H54 (cell line): ENCODE results near the gene SFT2D2.

ENCODE experiments used
- DNase-seq: peaks from one replicate; pipeline ENCODE4 v3.0.0; 2011; ENCODE audit warnings: low spot score, mixed read lengths; ENCODE audit not compliant: insufficient read length
- FAIRE-seq: peaks from 3 replicates; lab custom pipeline; 2011; peaks lifted over from hg19 to GRCh38; lab: Jason Lieb, UNC
- POLR2A ChIP-seq: IDR thresholded peaks from 2 replicates; pipeline ENCODE4 v1.6.1; 2011; ENCODE audit warnings: low read depth, mild to moderate bottlenecking, low read length

The SFT2D2 gene

DNA sequence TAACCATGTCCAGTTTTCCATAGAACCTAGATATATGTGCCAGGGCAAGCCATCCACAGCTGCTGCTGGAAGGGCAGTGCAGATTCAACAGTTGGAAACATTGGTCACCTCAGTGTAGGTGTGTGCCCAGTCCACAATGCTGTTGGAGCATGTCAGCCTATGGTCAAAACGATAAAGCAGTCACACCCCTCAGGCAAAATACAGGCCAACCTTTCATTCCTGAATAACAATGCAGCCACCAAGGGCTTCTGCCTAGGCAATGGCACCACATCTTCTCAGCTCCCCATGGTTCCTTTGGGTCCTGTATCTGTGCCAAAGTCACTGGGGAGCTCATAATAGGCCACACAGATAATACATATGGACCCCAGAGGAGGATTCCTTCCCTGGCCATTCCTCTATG is 39.8 kb downstream of the SFT2D2 start:
- DNase-seq (no peak), FAIRE-seq (no peak)
- TF ChIP-seq POLR2A, result no peak

DNA sequence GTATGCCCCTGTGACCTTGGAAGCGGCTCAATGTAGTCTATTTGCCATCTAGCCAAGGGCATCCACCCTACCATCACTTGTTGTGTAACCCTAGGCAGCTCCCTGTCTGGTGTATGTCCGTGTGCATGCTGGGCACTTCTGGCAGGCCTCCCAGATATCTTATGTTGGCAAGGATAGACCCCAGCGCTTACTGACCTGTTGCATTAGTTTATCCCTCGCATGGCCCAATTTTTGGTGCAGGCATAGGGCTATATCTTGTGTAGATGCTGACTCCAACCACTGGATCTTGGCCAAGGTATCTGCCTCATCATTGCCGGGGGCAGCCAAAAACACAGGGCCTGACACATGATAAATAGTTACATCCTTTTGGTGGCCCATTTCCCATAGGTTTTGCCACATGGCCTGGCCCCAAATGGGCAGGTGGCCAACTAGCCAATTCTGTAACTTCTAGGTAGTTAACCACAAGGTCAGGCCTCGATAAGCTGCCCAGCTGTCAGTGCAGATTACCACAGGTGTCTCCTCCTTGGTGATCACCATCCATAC is 40.9 kb downstream of the SFT2D2 start:
- FAIRE-seq (no peak), DNase-seq (no peak)
- TF ChIP-seq POLR2A, result no peak

DNA sequence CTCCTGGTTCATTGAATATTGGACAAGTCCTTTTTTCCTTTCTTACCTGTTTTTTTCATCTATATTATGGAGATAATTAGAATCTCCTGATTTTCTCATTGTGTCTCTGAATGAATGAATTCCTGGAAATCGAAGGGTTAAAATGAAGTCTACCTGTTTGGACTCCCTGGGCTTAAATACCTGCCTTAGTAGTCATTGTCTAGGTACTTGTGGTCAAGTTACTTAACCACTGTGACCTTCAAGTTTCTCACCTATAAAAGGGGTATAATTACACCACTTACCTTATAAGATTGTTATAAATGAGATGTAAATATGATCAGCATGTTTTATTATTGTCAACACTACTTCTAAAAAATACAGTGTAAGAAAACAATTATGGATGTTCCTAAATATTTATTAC is 45.8 kb downstream of the SFT2D2 start:
- FAIRE-seq, result no peak
- DNase-seq, result no peak
- no peak for TF ChIP-seq POLR2A

DNA sequence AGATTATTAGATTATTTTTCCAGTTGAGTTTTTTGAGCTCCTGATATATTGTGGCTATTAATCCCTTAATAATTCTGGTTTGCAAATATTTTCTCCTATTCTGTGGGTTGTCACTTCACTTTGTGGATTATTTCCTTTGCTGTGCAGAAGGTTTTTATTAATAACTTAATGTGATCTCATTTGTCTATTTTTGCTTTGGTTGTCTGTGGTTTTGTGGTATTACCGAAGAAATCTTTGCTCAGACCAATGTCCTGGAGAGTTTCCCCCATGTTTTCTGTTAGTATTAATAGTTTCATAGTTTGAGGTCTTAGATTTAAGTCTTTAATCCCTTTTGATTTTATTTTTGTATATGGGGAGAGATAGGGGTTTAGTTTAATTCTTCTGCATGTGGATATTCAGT is 47.8 kb downstream of the SFT2D2 start:
- DNase-seq, result no peak
- TF ChIP-seq POLR2A, result no peak
- no peak for FAIRE-seq

DNA sequence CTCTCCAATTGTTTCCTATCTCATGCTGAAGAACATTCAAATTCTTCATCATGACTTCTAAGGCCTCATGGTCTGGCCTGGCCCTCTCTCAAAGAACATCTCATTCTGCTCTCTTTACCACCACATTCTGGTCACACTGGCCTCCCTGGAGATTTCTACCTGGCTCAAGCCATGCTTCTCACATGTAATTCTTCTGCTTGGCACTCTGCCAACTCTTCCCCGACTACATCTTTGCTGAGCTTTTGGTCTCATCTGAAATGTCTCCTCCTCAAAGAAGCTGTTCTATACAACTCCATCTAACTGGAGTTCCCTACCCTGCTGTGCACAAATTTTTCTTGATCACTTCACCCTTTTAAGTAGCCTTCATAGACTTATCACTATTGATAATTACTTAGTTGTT is 53.4 kb downstream of the SFT2D2 start:
- FAIRE-seq (no peak), DNase-seq (no peak)
- TF ChIP-seq POLR2A, result no peak

DNA sequence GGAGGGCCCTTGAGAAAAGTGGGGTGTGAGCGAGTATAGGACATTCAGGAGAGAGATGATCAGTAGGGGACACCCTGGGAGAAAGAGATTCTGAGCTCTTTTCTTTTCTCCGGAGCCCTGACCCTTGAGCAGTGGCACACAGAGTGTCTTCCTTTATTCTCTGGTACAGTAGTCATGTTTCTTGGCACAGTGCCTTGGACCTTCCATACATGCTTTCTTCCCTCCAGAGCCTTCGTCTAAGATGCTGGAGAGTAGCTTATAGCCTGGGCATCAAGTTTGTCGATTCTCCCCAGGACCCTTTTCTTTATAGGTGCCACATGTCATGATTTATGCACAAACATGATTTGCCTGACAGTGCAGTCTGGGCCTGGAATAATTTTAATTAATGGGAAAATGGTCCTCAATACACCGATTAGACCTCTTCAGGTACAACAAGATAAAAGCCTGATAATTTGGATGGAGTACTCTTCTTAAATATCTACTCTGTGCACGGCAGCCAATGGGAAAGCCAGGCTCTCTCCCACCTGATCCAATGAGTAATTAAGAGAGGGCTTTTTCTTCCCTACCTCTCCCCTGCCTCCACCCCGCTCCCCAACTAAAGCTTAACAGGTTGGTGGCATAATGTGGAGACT is 54.6 kb downstream of the SFT2D2 start, which contains the start of gene TBX19:
Gene TBX19, plus strand, starts transcription at position 582 of the 632 bp plus-strand sequence. CDS start 214 bp downstream, outside the sequence.
- FAIRE-seq, result no peak
- no peak for TF ChIP-seq POLR2A
- no peak for DNase-seq

DNA sequence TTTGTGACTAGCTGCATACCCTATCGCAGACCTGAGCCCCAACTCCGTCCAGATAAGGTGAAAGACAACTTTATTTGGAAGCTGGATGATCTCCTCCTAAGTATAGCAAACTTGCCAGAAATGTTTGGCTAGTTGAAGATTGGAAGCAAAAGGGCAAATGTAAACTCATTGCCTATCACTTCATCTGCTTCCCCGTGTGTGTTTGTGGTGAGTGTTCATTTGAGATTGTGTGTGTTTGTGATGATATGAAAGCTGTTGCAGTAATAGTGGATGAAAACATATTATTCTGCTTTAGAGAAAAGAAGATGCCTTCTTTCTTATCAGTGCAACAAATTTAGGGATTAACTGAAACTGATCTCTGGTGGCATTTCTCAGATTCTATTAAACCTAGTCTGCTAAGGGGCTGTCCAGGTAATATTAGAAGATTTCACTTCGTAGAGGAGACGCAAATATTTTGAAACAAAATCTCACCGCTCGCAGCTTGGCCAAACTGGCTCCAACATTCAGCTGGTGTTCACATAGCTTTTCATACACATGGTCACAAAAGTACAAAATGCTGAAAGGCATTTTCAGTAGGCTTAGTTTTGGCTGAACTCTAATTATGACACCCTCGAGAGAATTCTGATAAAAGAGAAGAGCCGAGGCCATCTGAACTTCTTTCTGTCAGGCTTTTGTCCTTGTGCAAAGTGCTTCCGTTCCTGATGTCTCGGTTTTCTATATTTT is 56.0 kb downstream of the SFT2D2 start:
- no peak for TF ChIP-seq POLR2A
- FAIRE-seq (no peak), DNase-seq (no peak)

DNA sequence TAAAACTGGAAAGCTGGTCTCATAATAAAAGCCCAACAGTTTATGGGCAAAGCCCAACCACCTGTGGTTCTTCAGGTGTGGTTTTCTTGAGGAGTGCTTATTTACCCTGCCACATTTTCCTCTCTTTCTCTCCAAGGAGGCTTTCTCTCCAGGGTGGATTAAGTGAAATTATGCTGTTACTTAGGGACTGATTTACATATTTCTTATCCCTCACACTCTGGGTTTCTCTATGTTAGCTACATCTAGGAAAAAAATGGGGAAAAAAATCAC is 59.7 kb downstream of the SFT2D2 start:
- TF ChIP-seq POLR2A, result no peak
- FAIRE-seq (no peak), DNase-seq (no peak)

DNA sequence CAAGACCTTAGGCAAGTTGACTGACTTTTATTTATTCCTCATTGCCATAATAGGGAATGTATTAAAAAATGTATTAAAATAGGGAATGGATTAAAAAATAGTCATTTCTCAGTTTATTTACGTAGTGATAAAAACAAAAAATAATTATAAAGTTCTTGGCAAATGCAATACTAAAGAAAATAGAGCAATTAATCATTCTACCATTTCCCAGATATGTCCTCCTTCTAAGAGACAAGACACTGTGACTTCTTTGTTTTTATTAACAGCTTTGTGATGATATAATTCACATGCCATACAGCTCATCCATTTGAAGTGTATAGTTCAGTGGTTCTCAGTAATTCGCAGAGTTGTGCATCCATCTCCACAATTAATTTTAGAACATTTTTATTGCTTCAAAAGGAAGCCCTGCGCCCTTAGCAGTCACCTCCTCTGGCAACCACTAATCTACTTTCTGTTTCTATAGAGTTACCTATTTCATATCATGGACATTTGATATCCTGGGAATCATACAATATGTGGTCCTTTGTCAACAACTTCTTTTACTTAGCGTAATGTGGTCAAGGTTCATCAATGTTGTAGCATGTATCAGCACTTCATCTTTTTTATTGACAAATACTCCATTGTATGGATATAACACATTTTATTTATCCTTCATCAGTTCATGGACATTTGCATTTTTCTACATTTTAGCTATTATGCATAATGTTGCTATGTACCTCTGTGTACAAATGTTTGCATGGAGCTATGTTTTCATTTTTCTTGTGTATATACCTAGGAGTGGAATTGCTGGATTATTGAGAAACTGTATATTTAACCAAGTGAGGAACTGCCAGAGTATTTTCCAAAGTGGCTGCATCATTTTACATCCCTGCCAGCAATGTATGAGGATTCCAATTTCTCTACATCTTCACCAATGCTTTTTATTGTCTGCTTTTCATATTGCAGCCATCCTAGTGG is 60.4 kb downstream of the SFT2D2 start:
- TF ChIP-seq POLR2A, result no peak
- DNase-seq (no peak), FAIRE-seq (no peak)

DNA sequence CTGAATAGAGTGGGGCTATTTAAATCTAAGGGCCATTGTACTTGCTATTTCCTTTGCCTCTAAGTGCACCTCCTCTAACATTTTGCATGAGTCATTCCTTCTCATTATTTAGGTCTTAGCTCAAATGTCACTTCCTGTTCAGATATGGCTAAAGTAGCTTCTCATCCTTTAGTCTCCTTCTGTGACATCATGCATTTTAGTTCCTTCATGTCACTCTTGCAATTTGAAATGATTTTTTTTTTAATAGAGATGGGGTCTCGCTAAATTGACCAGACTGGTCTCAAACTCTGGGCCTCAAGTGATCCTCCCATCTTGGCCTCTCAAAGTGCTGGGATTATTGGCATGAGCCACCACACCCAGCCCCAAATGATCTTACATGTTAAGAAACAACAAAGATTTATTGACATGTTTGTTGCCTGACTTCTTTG is 61.4 kb downstream of the SFT2D2 start:
- FAIRE-seq (peak; percentile 65), DNase-seq (no peak)
- TF ChIP-seq POLR2A, result no peak

DNA sequence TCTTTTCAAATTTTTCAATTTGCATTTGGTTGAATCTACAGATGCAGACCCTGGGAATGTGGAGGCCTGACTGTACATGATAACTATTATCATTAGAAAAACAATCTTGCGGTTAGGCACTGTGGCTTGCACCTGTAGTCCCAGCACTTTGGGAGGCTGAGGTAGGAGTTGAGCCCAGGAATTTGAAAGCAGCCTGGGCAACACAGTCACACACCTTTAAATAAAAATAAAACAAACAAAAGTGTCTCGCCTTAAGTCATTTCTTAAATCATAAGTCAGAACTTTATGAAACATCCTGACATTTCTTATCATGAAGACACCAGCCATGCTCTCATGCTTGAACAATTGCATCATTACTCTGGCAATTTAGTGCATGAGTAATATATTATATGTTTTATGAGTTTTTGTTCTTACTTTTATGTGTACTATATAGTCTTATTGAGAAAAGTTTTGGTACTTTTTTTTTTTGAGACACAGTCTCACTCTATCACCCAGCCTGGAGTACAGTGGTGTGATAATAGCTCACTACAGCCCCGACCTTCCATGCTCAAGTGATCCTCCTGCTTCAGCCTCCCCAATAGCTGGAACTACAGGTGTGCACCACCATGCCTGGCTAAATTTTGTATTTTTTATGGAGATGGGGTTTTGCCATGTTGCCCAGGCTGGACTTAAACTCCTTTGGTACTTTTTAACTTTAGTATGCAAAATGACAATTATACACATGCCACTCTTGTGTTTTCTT is 62.7 kb downstream of the SFT2D2 start:
- FAIRE-seq, result no peak
- no peak for DNase-seq
- TF ChIP-seq POLR2A, result no peak

DNA sequence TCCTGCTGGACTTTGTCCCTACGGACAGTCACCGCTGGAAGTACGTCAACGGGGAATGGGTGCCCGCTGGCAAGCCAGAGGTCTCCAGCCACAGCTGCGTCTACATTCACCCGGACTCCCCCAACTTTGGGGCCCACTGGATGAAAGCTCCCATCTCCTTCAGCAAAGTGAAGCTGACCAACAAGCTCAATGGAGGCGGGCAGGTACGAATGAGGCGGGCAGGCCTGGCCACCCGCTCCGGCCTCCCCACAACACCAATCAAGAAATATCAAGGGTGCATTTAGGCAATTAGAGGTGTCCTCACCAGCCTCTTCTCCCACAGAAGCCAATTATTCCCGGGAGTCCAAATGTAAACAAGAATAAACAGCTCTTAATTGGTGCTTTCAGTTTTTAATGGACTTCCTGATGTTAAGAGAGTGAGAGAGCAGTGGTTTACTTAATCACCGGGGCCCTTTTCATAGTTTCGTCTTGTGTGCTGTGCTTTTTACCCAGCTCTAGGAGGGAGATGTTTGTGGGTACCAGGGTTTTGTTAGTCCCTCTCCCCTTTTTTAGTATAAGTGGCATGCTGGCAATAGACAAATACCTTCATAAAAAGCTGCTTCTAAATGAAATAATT is 65.5 kb downstream of the SFT2D2 start:
- FAIRE-seq (no peak), DNase-seq (no peak)
- TF ChIP-seq POLR2A, result no peak

DNA sequence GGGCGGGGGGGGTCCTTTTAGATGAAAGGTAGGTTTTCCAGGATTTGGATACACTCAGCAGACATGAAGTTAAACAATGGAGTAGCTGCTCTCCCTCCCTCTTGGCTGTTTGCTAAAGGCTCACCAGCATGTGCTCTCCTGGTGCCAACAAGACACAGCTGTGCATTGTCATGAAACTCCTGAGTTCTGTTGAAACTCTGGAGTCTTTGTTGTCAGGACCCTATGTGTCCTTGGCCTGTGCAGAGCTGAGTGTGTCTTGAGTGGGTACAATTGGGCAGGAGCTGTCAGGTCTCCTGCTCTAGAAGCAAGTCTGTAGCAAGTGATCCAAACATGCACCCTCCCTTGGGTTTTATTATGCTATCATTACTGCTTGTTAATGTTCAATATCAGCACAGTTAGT is 67.6 kb downstream of the SFT2D2 start:
- DNase-seq, result no peak

More for the DNA sequence above, 67.6 kb downstream of the SFT2D2 start:
- TF ChIP-seq POLR2A, result no peak
- FAIRE-seq, result no peak
